ENCODE data around the gene CELF2. TPM values are rescaled to one million over a fixed set of nuclear protein-coding genes. Genes with fewer than 3 reads are reported as not detected.

The CELF2 gene
- total RNA-seq, 1 donor from 2014 or later, result 77.6 TPM

GRCh38 chr10:11227103-11227502 lies 209.4 kb downstream of the CELF2 start:
- no peaks in the 10 kb centered on the region for H3K27me3 Mint-ChIP-seq (ENCODE audit: low read depth)
- no peaks in the 10 kb centered on the region for H3K9me3 Mint-ChIP-seq
- peak overlapping the region; percentile 60 for H3K27ac Mint-ChIP-seq (ENCODE audit: unreplicated experiment)
- no peak overlapping the region for H3K4me3 Mint-ChIP-seq
- no peak for DNase-seq (ENCODE audit: low read depth, low spot score)
- TF ChIP-seq CTCF (conservative IDR thresholded peaks at IDR 0.05), result no peak
- H3K4me1 Mint-ChIP-seq, result peaks cover 36% of the 10 kb centered on the region
- H3K36me3 Mint-ChIP-seq (ENCODE audit: low read depth), result peaks cover 7% of the 10 kb centered on the region

GRCh38 chr10:11229893-11230292 lies 212.2 kb downstream of the CELF2 start:
- no peak for DNase-seq (ENCODE audit: low read depth, low spot score)
- no peaks in the 10 kb centered on the region for H3K9me3 Mint-ChIP-seq
- H3K27ac Mint-ChIP-seq (ENCODE audit: unreplicated experiment), result no peak overlapping the region
- TF ChIP-seq CTCF (conservative IDR thresholded peaks at IDR 0.05), result no peak
- no peak overlapping the region for H3K4me3 Mint-ChIP-seq
- H3K36me3 Mint-ChIP-seq (ENCODE audit: low read depth), result peaks cover 17% of the 10 kb centered on the region
- H3K4me1 Mint-ChIP-seq, result peaks cover 23% of the 10 kb centered on the region
- no peaks in the 10 kb centered on the region for H3K27me3 Mint-ChIP-seq (ENCODE audit: low read depth)

GRCh38 chr10:11230498-11231167 lies 213.0 kb downstream of the CELF2 start:
- no peaks in the 10 kb centered on the region for H3K27me3 Mint-ChIP-seq (ENCODE audit: low read depth)
- H3K4me1 Mint-ChIP-seq, result peaks cover 23% of the 10 kb centered on the region
- H3K27ac Mint-ChIP-seq (ENCODE audit: unreplicated experiment), result no peak overlapping the region
- TF ChIP-seq CTCF (conservative IDR thresholded peaks at IDR 0.05), result no peak
- DNase-seq (ENCODE audit: low read depth, low spot score), result no peak
- H3K4me3 Mint-ChIP-seq, result no peak overlapping the region
- H3K9me3 Mint-ChIP-seq, result no peaks in the 10 kb centered on the region
- peaks cover 20% of the 10 kb centered on the region for H3K36me3 Mint-ChIP-seq (ENCODE audit: low read depth)

GRCh38 chr10:11231285-11231684 lies 213.6 kb downstream of the CELF2 start:
- TF ChIP-seq CTCF (conservative IDR thresholded peaks at IDR 0.05), result no peak
- peaks cover 25% of the 10 kb centered on the region for H3K4me1 Mint-ChIP-seq
- no peak overlapping the region for H3K4me3 Mint-ChIP-seq
- H3K9me3 Mint-ChIP-seq, result no peaks in the 10 kb centered on the region
- no peak for DNase-seq (ENCODE audit: low read depth, low spot score)
- no peak overlapping the region for H3K27ac Mint-ChIP-seq (ENCODE audit: unreplicated experiment)
- peaks cover 23% of the 10 kb centered on the region for H3K36me3 Mint-ChIP-seq (ENCODE audit: low read depth)
- no peaks in the 10 kb centered on the region for H3K27me3 Mint-ChIP-seq (ENCODE audit: low read depth)

- DNase-seq (ENCODE audit: low read depth, low spot score), result no peak
- H3K27ac Mint-ChIP-seq (ENCODE audit: unreplicated experiment), result no peak overlapping the region
- H3K27me3 Mint-ChIP-seq (ENCODE audit: low read depth), result no peaks in the 10 kb centered on the region
- H3K9me3 Mint-ChIP-seq, result no peaks in the 10 kb centered on the region
- no peak for TF ChIP-seq CTCF (conservative IDR thresholded peaks at IDR 0.05)
- H3K4me1 Mint-ChIP-seq, result peaks cover 31% of the 10 kb centered on the region
- H3K4me3 Mint-ChIP-seq, result no peak overlapping the region
- peaks cover 23% of the 10 kb centered on the region for H3K36me3 Mint-ChIP-seq (ENCODE audit: low read depth)
Measured at GRCh38 chr10:11232222-11232961, 214.7 kb downstream of the CELF2 start.
